GM12891 (cell line): ENCODE data around the gene NKIRAS2.

ENCODE experiments used
- PAX5 ChIP-seq: IDR thresholded peaks from 2 replicates; pipeline ENCODE4 v1.6.1; 2011; ENCODE audit warnings: low read length, moderate library complexity, mild to moderate bottlenecking; ENCODE audit not compliant: insufficient read depth, severe bottlenecking
- POLR2A ChIP-seq: IDR thresholded peaks from 2 replicates; pipeline ENCODE4 v1.6.1; 2011; ENCODE audit warnings: low read depth, low read length, control low read depth
- POLR2AphosphoS5 ChIP-seq: IDR thresholded peaks from 2 replicates; pipeline ENCODE4 v1.6.1; 2011; ENCODE audit warnings: low read depth, low read length, control low read depth
- POU2F2 ChIP-seq: IDR thresholded peaks from 2 replicates; pipeline ENCODE4 v1.6.1; 2011; ENCODE audit warnings: low read depth, mild to moderate bottlenecking, control low read depth, low read length, moderate library complexity
- SPI1 ChIP-seq: IDR thresholded peaks from 2 replicates; pipeline ENCODE4 v1.6.1; 2011; ENCODE audit warnings: low read depth, low read length, control low read depth
- TAF1 ChIP-seq: IDR thresholded peaks from 2 replicates; pipeline ENCODE4 v1.6.1; 2011; ENCODE audit warnings: low read depth, low read length, control low read depth

GRCh38 chr17:41976142-41976768, 43.6 kb upstream of the NKIRAS2 start:
- TF ChIP-seq POLR2AphosphoS5 (no peak), POLR2A (no peak), TAF1 (no peak), PAX5 (no peak), POU2F2 (no peak), SPI1 (no peak)
